GM06990 (cell line): ENCODE data around the gene WDR83.
"Not testable (repeated sequence)": the region's sequence is repeated elsewhere in the genome, so short reads cannot be mapped to it uniquely, and the experiment has no call there.

Experiments
- DNase-seq: peaks from one replicate; pipeline ENCODE4 v3.0.0-alpha.2; 2011; ENCODE audit not compliant: insufficient read length; ENCODE audit errors: extremely low read depth
- H3K27me3 ChIP-seq: replicated peaks from 2 replicates; pipeline ENCODE4 v1.6.0; 2011; ENCODE audit warnings: low read length; ENCODE audit not compliant: control insufficient read depth, insufficient read depth
- H3K36me3 ChIP-seq: 2 replicates; pipeline ENCODE4 v1.5.1; 2011; ENCODE audit warnings: low read length; ENCODE audit not compliant: control insufficient read depth, insufficient read depth
- H3K4me3 ChIP-seq: replicated peaks from 2 replicates; pipeline ENCODE4 v1.5.1; 2011; ENCODE audit warnings: low read depth, mild to moderate bottlenecking, control low read depth, low read length
- TF ChIP-seq, protein P1 (sequence below): IDR thresholded peaks from 2 replicates; pipeline ENCODE4 v1.5.1; 2011; ENCODE audit warnings: low read length, control low read depth, mild to moderate bottlenecking, inconsistent platforms; ENCODE audit not compliant: insufficient read depth, poor library complexity, severe bottlenecking

WDR83 gene

DNA sequence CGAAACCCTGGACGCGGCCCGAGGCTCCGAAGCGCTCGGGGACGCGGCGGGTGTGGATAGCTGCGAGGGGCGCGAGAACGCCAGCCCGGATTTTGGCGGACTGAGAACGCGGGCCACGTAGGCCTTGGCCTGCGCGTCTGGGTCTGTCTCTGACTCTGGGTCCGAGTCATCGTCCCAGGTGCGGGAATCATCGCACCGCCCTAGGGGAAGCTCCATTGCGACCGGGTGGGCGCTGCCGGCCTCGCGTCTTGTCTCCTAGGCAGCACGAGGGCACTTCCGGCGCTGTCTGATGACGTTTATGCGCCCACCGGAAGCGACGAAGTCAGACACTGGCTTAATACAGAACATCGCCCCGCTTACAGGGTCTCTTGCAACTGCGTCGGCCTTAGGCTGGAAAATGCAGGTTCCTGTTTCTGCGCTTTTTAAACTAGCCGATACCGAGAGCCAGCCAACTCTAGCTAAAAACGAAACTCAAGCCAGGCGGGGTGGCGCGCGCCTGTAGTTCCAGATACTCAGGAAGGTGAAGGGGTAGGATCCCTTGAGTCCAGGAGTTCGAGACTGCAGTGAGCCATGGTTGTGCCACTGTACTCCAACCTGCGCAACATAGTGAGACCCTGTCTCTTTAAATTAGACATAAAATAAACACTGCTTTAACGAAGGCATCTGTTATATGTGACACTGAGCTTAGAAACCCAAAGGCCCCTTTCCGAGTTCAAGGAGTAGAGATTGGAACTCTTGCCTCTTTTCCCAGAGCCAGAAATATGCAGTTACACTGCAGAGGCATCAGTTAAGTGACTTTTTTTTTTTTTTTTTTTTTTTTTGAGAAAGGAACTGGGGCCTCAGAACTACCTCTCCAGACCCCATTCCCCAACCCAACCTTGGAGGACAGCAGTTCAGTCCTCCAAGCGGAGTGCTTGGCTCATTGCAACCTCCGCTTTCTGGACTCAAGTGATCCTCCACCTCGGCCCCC lies 30.0 kb downstream of the WDR83 start, which contains the start of gene FBXW9:
FBXW9 (minus strand) TSS at position 266 of the 970 bp plus-strand sequence; CDS start at position 216, 50 bp downstream.
- DNase-seq: peak; percentile 92
- Histone ChIP-seq H3K4me3 (peak within 1 kb of the TSS; percentile 90), H3K36me3 (peaks cover 16% of the 10 kb centered on the region), H3K27me3 (no peaks in the 10 kb centered on the region)
- TF ChIP-seq, protein P1, sequence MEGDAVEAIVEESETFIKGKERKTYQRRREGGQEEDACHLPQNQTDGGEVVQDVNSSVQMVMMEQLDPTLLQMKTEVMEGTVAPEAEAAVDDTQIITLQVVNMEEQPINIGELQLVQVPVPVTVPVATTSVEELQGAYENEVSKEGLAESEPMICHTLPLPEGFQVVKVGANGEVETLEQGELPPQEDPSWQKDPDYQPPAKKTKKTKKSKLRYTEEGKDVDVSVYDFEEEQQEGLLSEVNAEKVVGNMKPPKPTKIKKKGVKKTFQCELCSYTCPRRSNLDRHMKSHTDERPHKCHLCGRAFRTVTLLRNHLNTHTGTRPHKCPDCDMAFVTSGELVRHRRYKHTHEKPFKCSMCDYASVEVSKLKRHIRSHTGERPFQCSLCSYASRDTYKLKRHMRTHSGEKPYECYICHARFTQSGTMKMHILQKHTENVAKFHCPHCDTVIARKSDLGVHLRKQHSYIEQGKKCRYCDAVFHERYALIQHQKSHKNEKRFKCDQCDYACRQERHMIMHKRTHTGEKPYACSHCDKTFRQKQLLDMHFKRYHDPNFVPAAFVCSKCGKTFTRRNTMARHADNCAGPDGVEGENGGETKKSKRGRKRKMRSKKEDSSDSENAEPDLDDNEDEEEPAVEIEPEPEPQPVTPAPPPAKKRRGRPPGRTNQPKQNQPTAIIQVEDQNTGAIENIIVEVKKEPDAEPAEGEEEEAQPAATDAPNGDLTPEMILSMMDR: no peak

GRCh38 chr19:12697425-12697824 lies 30.8 kb downstream of the WDR83 start:
- H3K27me3 ChIP-seq, DNase-seq: not testable (repeated sequence)
- Histone ChIP-seq H3K4me3 (peak overlapping the region; percentile 90), H3K36me3 (peaks cover 22% of the 10 kb centered on the region)

GRCh38 chr19:12698138-12698537 lies 31.5 kb downstream of the WDR83 start:
- Histone ChIP-seq H3K4me3 (no peak overlapping the region), H3K27me3 (no peaks in the 10 kb centered on the region), H3K36me3 (peaks cover 23% of the 10 kb centered on the region)
- no peak for DNase-seq
- TF ChIP-seq, protein P1: no peak

DNA sequence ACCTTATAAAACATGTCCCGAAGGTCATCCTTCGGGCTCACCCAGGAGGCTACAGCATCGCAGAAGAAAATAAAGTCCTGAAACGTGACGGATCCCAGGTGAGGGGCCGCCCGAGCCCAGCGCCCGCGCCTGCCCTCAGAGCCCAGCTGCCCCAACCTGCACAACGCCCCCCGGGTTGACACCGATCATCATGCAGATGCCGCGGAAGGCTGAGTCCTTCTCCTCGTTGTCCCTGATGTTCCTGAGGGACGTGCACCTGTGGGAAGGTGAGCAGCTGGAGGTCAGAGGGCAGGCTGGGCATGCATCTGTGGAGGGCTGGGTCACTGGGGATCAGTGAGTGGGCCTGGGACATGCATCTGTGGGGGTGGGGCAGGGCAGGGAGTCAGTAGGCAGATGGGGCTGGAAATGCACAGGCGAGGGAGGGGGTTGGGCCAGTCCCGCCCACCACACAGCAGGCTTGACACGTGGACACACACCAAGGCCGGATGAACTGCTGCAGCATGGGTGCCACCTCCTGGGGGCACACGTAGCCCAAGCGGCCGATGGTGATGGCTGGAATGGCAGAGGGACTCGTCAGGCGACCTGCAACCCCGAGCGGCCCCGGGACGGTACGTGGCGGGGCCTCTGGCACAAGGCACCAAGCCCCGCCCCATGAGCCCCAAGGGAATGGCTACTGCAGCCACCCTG lies 35.1 kb downstream of the WDR83 start:
- TF ChIP-seq, protein P1: no peak
- Histone ChIP-seq H3K36me3 (peaks cover 48% of the 10 kb centered on the region), H3K4me3 (no peak overlapping the region), H3K27me3 (no peaks in the 10 kb centered on the region)
- no peak for DNase-seq

DNA sequence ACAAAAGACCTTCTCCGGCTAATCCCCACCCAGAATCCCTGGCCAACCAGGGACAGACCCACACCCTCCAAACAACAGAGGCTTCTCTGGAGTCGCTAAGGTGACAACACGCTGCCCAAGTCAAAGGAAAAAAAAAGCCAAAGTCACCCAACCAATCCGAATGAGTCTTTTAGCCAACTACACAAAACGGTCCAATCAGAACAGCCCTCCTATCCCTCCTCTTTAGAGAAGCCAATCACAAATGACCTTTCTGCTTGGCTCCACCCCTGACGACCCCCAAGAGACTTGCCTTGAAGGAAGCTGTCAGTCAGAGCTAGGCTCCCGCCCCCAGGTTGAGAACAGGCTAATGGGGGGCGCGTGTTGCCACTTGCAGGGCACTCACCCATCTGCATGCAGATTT lies 36.4 kb downstream of the WDR83 start:
- H3K4me3 ChIP-seq: no peak overlapping the region
- H3K27me3 ChIP-seq: no peaks in the 10 kb centered on the region
- TF ChIP-seq, protein P1: no peak
- H3K36me3 ChIP-seq: peaks cover 48% of the 10 kb centered on the region
- DNase-seq: no peak

- TF ChIP-seq, protein P1: no peak
- H3K4me3 ChIP-seq: no peak overlapping the region
- no peaks in the 10 kb centered on the region for H3K27me3 ChIP-seq
- no peak for DNase-seq
- H3K36me3 ChIP-seq: peaks cover 46% of the 10 kb centered on the region
These were observed 38.6 kb downstream of the WDR83 start for GRCh38 chr19:12705169-12705568.
